GM21423 (cell line): ENCODE data around the gene DGKD.
A peak's percentile ranks its signal among the peaks of the same experiment; 100 is the strongest.

Source experiments
- ATAC-seq: cut with Tn5 transposase; IDR thresholded peaks from one replicate; pipeline ENCODE4 v1.9.1; 2021; ENCODE audit warnings: mild to moderate bottlenecking, moderate library complexity; ENCODE audit not compliant: unreplicated experiment

The DGKD gene

GRCh38 chr2:233440314-233440713 lies 86.0 kb downstream of the DGKD start:
- ATAC-seq, result no peak

GRCh38 chr2:233440714-233441113 lies 86.4 kb downstream of the DGKD start:
- ATAC-seq, result no peak

- ATAC-seq, result no peak
Measured at GRCh38 chr2:233441161-233442027, 87.1 kb downstream of the DGKD start.

- no peak for ATAC-seq
Measured at GRCh38 chr2:233442028-233442310, 87.7 kb downstream of the DGKD start.

- ATAC-seq, result peak; percentile 57
Measured at GRCh38 chr2:233443511-233444183, 89.4 kb downstream of the DGKD start.

GRCh38 chr2:233444501-233444900 lies 90.2 kb downstream of the DGKD start:
- no peak for ATAC-seq

- no peak for ATAC-seq
Measured at GRCh38 chr2:233445152-233445830, 91.0 kb downstream of the DGKD start.

GRCh38 chr2:233446121-233446520 lies 91.8 kb downstream of the DGKD start:
- ATAC-seq, result no peak

- ATAC-seq, result no peak
Measured at GRCh38 chr2:233446606-233447305, 92.5 kb downstream of the DGKD start.

- ATAC-seq, result no peak
Measured at GRCh38 chr2:233447506-233448219, 93.4 kb downstream of the DGKD start.

GRCh38 chr2:233448220-233448559 lies 93.9 kb downstream of the DGKD start:
- ATAC-seq, result no peak

- ATAC-seq, result no peak
Measured at GRCh38 chr2:233448575-233448974, 94.3 kb downstream of the DGKD start.

GRCh38 chr2:233449081-233449901 lies 95.0 kb downstream of the DGKD start:
- ATAC-seq, result no peak

- ATAC-seq, result no peak
Measured at GRCh38 chr2:233449921-233450863, 95.9 kb downstream of the DGKD start.

GRCh38 chr2:233450864-233451575 lies 96.7 kb downstream of the DGKD start:
- ATAC-seq, result no peak

GRCh38 chr2:233451950-233452349 lies 97.7 kb downstream of the DGKD start:
- no peak for ATAC-seq

GRCh38 chr2:233453111-233453915 lies 99.0 kb downstream of the DGKD start:
- ATAC-seq, result no peak
